HG03095 (cell line): Measurements from ENCODE around the gene KRTAP21-3.
"Not testable (repeated sequence)": the region's sequence is repeated elsewhere in the genome, so short reads cannot be mapped to it uniquely, and the experiment has no call there.

ENCODE experiments used
- ATAC-seq: cut with Tn5 transposase; IDR thresholded peaks from one replicate; pipeline ENCODE4 v1.9.1; 2021; ENCODE audit warnings: moderate library complexity; ENCODE audit not compliant: unreplicated experiment

KRTAP21-3 gene

GRCh38 chr21:30718239-30718909 lies at the start of gene KRTAP21-3:
TSS of gene KRTAP21-3 (minus strand) at chr21:30718777. CDS start at chr21:30718759, 18 bp downstream.
- ATAC-seq: no peak

- ATAC-seq: no peak
These were observed 42.2 kb upstream of the KRTAP21-3 start for GRCh38 chr21:30760776-30761175.

- ATAC-seq: no peak
These were observed 39.7 kb upstream of the KRTAP21-3 start for GRCh38 chr21:30758306-30758705.

- ATAC-seq: not testable (repeated sequence)
These were observed 36.8 kb upstream of the KRTAP21-3 start, which contains the start of gene KRTAP21-1 for GRCh38 chr21:30755328-30755727. TSS of gene KRTAP21-1 (minus strand) at chr21:30755428. CDS start at chr21:30755378, 50 bp downstream.

GRCh38 chr21:30747159-30747558 lies 28.6 kb upstream of the KRTAP21-3 start, which contains the start of gene KRTAP21-2:
TSS of gene KRTAP21-2 (minus strand) at chr21:30747259. CDS start at chr21:30747202, 57 bp downstream.
- ATAC-seq: no peak

- no peak for ATAC-seq
These were observed 21.9 kb upstream of the KRTAP21-3 start for GRCh38 chr21:30740462-30740861.

- no peak for ATAC-seq
These were observed 14.4 kb upstream of the KRTAP21-3 start for GRCh38 chr21:30733026-30733425.

- ATAC-seq: no peak
These were observed 8.1 kb upstream of the KRTAP21-3 start for GRCh38 chr21:30726726-30727125.

- no peak for ATAC-seq
These were observed 824 bp upstream of the KRTAP21-3 start for GRCh38 chr21:30719401-30719800.

- no peak for ATAC-seq
These were observed 1.5 kb downstream of the KRTAP21-3 start for GRCh38 chr21:30717105-30717504.

- ATAC-seq: no peak
These were observed 3.6 kb downstream of the KRTAP21-3 start for GRCh38 chr21:30714946-30715345.

GRCh38 chr21:30714456-30714855 lies 4.1 kb downstream of the KRTAP21-3 start:
- ATAC-seq: no peak

GRCh38 chr21:30713766-30714165 lies 4.8 kb downstream of the KRTAP21-3 start:
- no peak for ATAC-seq

- no peak for ATAC-seq
These were observed 8.1 kb downstream of the KRTAP21-3 start for GRCh38 chr21:30710499-30710898.

GRCh38 chr21:30707409-30707808 lies 11.2 kb downstream of the KRTAP21-3 start:
- ATAC-seq: no peak

- ATAC-seq: no peak
These were observed 22.6 kb downstream of the KRTAP21-3 start for GRCh38 chr21:30695956-30696355.

GRCh38 chr21:30689822-30690221 lies 28.8 kb downstream of the KRTAP21-3 start:
- ATAC-seq: no peak

GRCh38 chr21:30684506-30684905 lies 34.1 kb downstream of the KRTAP21-3 start:
- ATAC-seq: no peak

GRCh38 chr21:30680586-30680985 lies 38.0 kb downstream of the KRTAP21-3 start:
- no peak for ATAC-seq

- ATAC-seq: no peak
These were observed 41.8 kb downstream of the KRTAP21-3 start for GRCh38 chr21:30676737-30677136.

GRCh38 chr21:30674312-30674711 lies 44.3 kb downstream of the KRTAP21-3 start:
- no peak for ATAC-seq

GRCh38 chr21:30672985-30673650 lies 45.5 kb downstream of the KRTAP21-3 start:
- no peak for ATAC-seq
